GDM1 (cell line): Measurements from ENCODE around the gene GRIP1.
"Not testable (repeated sequence)": the region's sequence is repeated elsewhere in the genome, so short reads cannot be mapped to it uniquely, and the experiment has no call there.

Source experiments
- DNase-seq: peaks from one replicate; lab custom pipeline; 2025; lab: John Stamatoyannopoulos, UW

The GRIP1 gene

GRCh38 chr12:66531766-66532165 is 147.1 kb downstream of the GRIP1 start:
- no peak for DNase-seq

GRCh38 chr12:66529934-66530333 is 148.9 kb downstream of the GRIP1 start:
- no peak for DNase-seq

- no peak for DNase-seq
These were observed 162.3 kb downstream of the GRIP1 start for GRCh38 chr12:66516561-66516960.

GRCh38 chr12:66516133-66516532 is 162.7 kb downstream of the GRIP1 start:
- no peak for DNase-seq

- no peak for DNase-seq
These were observed 164.3 kb downstream of the GRIP1 start for GRCh38 chr12:66514581-66514980.

GRCh38 chr12:66508025-66508424 is 170.9 kb downstream of the GRIP1 start:
- no peak for DNase-seq

- DNase-seq, result no peak
These were observed 175.1 kb downstream of the GRIP1 start for GRCh38 chr12:66503746-66504145.

GRCh38 chr12:66502911-66503310 is 176.0 kb downstream of the GRIP1 start:
- no peak for DNase-seq

- no peak for DNase-seq
These were observed 178.0 kb downstream of the GRIP1 start for GRCh38 chr12:66500841-66501240.

GRCh38 chr12:66500091-66500490 is 178.8 kb downstream of the GRIP1 start:
- DNase-seq, result no peak

GRCh38 chr12:66499000-66499399 is 179.9 kb downstream of the GRIP1 start:
- no peak for DNase-seq

GRCh38 chr12:66498059-66498458 is 180.8 kb downstream of the GRIP1 start:
- not testable (repeated sequence) for DNase-seq

- DNase-seq, result no peak
These were observed 181.6 kb downstream of the GRIP1 start for GRCh38 chr12:66497008-66497897.

GRCh38 chr12:66496595-66496994 is 182.3 kb downstream of the GRIP1 start:
- DNase-seq, result no peak

- no peak for DNase-seq
These were observed 183.2 kb downstream of the GRIP1 start for GRCh38 chr12:66495709-66496108.

- DNase-seq, result no peak
These were observed 185.1 kb downstream of the GRIP1 start for GRCh38 chr12:66493819-66494218.

- DNase-seq, result no peak
These were observed 187.0 kb downstream of the GRIP1 start for GRCh38 chr12:66491853-66492252.

- DNase-seq, result no peak
These were observed 196.3 kb downstream of the GRIP1 start for GRCh38 chr12:66482351-66483203.

- DNase-seq, result no peak
These were observed 210.9 kb downstream of the GRIP1 start for GRCh38 chr12:66467932-66468331.

- no peak for DNase-seq
These were observed 217.5 kb downstream of the GRIP1 start for GRCh38 chr12:66461331-66461730.

GRCh38 chr12:66459944-66460482 is 218.9 kb downstream of the GRIP1 start:
- DNase-seq, result no peak

- DNase-seq, result no peak
These were observed 222.3 kb downstream of the GRIP1 start for GRCh38 chr12:66456612-66457011.

- DNase-seq, result no peak
These were observed 225.0 kb downstream of the GRIP1 start for GRCh38 chr12:66453844-66454243.
